Common myeloid progenitor, CD34-positive (primary cell): ENCODE measurements around the gene PHF10.

ENCODE experiments used
- CTCF ChIA-PET: fragments of 350-600 bp; sonication (Branson Sonifier 250); formaldehyde crosslinking; loops from one replicate; lab custom pipeline; 2021; ENCODE audit warnings: antibody characterized with exemption; lab: Charles Lee
- POLR2A ChIA-PET: fragments of 350-600 bp; sonication (Branson Sonifier 250); formaldehyde crosslinking; loops from one replicate; lab custom pipeline; 2021; ENCODE audit warnings: antibody characterized with exemption; lab: Charles Lee
- DNase-seq, 3 donors: peaks; one replicate each; pipeline versions ENCODE4 v3.0.0 to v3.0.0-alpha.2; 2013
- H3K27ac ChIP-seq, 2 experiments: 1 replicate in 1 of 2; 2 replicates in 1 of 2; pipeline ENCODE4 v1.7.0; 2013; ENCODE audit warnings: inconsistent platforms in 2 of 2, low read length in 2 of 2, mild to moderate bottlenecking in 2 of 2, low read depth in 1 of 2, moderate library complexity in 1 of 2; ENCODE audit not compliant: severe bottlenecking in 2 of 2, insufficient read depth in 1 of 2, poor library complexity in 1 of 2
- H3K27me3 ChIP-seq, 5 experiments: replicated peaks in 2 of 5; 1 replicate in 3 of 5; 2 replicates in 2 of 5; pipeline versions ENCODE4 v1.6.1 to v1.7.0; 2013; ENCODE audit warnings: low read length in 4 of 5, mild to moderate bottlenecking in 2 of 5, moderate library complexity in 2 of 5, inconsistent platforms in 1 of 5; ENCODE audit not compliant: insufficient read depth in 5 of 5, control insufficient read depth in 4 of 5
- H3K36me3 ChIP-seq, 4 experiments: 1 replicate in 2 of 4; 2 replicates in 2 of 4; pipeline versions ENCODE4 v1.6.1 to v1.7.0; 2013; ENCODE audit warnings: low read length in 3 of 4, control low read depth in 1 of 4, mild to moderate bottlenecking in 1 of 4; ENCODE audit not compliant: control insufficient read depth in 4 of 4, insufficient read depth in 4 of 4
- H3K4me1 ChIP-seq, 4 experiments: 1 replicate in 3 of 4; 2 replicates in 1 of 4; pipeline versions ENCODE4 v1.6.1 to v1.7.1; 2013; ENCODE audit warnings: low read length in 3 of 4, mild to moderate bottlenecking in 3 of 4, control low read depth in 1 of 4, inconsistent platforms in 1 of 4, moderate library complexity in 1 of 4; ENCODE audit not compliant: control insufficient read depth in 4 of 4, insufficient read depth in 4 of 4; ENCODE audit errors: control extremely low read depth in 1 of 4
- H3K4me3 ChIP-seq, 7 experiments: 1 replicate in 4 of 7; 2 replicates in 3 of 7; pipeline versions ENCODE4 v1.5.1 to v1.7.0; 2013; ENCODE audit warnings: mild to moderate bottlenecking in 7 of 7, low read length in 6 of 7, moderate library complexity in 6 of 7, inconsistent platforms in 2 of 7, low read depth in 2 of 7, control low read depth in 1 of 7; ENCODE audit not compliant: insufficient read depth in 4 of 7, control insufficient read depth in 1 of 7; ENCODE audit errors: extremely low read depth in 1 of 7
- H3K9me3 ChIP-seq, 5 experiments: 1 replicate in 4 of 5; 2 replicates in 1 of 5; pipeline versions ENCODE4 v1.6.1 to v1.7.1; 2013; ENCODE audit warnings: low read length in 4 of 5, mild to moderate bottlenecking in 2 of 5, inconsistent platforms in 1 of 5, low read depth in 1 of 5, moderate library complexity in 1 of 5; ENCODE audit not compliant: control insufficient read depth in 4 of 5, insufficient read depth in 2 of 5; ENCODE audit errors: control extremely low read depth in 1 of 5
- WGBS: methylation state at CpG from one replicate; pipeline ENCODE4 v1.1.5; 2013; ENCODE audit not compliant: insufficient coverage; 5-methylcytosine and 5-hydroxymethylcytosine counted together

The PHF10 gene

DNA sequence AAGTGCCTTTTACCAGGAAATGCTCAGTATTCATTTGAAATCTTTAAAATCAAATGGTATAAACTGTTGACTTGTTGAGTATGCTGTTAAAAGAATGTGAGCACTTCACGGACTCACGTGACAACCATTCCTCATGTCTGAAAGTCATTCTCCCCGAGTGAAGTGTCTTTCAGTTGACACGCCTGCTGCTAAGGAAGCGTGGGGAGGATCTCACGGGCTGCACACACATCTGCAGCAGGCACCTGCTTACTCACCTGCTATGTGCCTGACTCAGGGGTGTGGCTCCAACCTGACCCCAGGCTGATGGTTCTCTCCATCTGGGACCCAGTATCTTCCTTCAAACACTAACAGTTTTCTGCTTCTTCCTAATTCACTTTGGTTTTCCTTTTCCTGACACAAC, 55.2 kb downstream of the PHF10 start:
- peaks cover 3 to 52% (median 36%) of the 10 kb centered on the region in 4 experiments for H3K36me3 ChIP-seq
- ChIA-PET CTCF (no interaction called here), POLR2A (no interaction called here)
- no peak overlapping the region for H3K4me3 ChIP-seq
- WGBS: 89% methylated on average over 6 of the region's 6 CpGs
- DNase-seq: no peak
- peaks cover 0 to 15% (median 7%) of the 10 kb centered on the region in 4 experiments for H3K4me1 ChIP-seq
- H3K9me3 ChIP-seq: no peaks in the 10 kb centered on the region
- no peaks in the 10 kb centered on the region for H3K27me3 ChIP-seq
- no peak overlapping the region for H3K27ac ChIP-seq

DNA sequence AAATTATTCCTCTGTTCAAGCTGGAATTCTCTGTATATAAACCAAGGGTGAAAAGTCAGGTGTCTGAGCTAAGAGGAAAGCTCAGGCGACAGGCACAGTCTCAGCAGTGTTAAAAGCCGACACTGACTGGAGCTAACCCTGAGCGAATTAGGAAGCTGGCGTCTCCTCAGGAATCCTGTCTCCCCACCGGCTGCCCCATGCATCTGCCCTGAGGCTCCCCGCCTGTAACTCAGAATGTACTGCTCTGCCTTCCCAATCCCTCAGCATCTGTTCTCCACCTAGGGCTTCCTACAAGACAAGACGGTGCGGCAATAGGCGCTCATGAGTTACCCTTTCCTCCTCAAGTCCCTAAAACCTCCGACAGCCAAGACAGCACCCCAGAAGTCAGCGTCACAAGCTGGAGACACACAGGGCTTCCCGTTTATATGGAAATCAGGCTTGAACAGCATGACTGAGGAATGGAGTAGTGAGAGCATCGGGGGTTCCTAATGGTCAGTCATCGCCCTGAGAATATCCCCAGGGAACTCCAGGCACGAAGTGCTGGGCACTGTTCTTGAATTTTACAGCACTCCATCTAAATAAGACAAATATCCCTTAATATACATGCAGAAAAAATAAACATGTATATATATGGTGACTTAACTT, 56.0 kb downstream of the PHF10 start:
- H3K27ac ChIP-seq: no peak overlapping the region
- H3K4me3 ChIP-seq: no peak overlapping the region
- CTCF ChIA-PET: no interaction called here
- WGBS: 91% methylated on average over 13 of the region's 15 CpGs
- H3K27me3 ChIP-seq: no peaks in the 10 kb centered on the region
- H3K36me3 ChIP-seq: peaks cover 5 to 61% (median 44%) of the 10 kb centered on the region in 4 experiments
- POLR2A ChIA-PET: no interaction called here
- H3K4me1 ChIP-seq: peaks cover 0 to 15% (median 7%) of the 10 kb centered on the region in 4 experiments
- no peaks in the 10 kb centered on the region for H3K9me3 ChIP-seq
- no peak for DNase-seq

DNA sequence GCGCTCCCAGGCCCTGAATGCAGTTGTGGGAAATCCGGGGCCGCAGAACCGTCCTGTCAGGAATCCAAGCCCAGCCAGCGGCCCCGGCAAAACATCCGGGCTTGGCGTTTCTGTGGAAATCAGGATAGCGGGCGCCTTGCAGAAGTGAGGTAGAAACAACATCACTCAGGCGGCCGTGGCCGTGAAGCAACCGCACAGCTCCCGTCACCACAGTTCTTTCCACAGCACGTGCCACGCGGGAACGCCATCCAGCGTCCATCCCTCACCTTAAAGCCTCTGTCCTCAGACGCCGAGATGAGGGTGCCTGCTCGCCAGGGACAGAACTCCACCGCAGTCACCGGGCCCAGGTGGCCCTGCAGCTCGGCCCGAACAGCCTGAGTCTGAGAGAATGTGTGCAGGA, 56.6 kb downstream of the PHF10 start:
- peaks cover 0 to 15% (median 7%) of the 10 kb centered on the region in 4 experiments for H3K4me1 ChIP-seq
- H3K27me3 ChIP-seq: no peaks in the 10 kb centered on the region
- no peak overlapping the region for H3K27ac ChIP-seq
- 99% methylated on average over 27 of the region's 27 CpGs for WGBS
- no peaks in the 10 kb centered on the region for H3K9me3 ChIP-seq
- DNase-seq: no peak
- peaks cover 5 to 62% (median 47%) of the 10 kb centered on the region in 4 experiments for H3K36me3 ChIP-seq
- ChIA-PET POLR2A (no interaction called here), CTCF (no interaction called here)
- H3K4me3 ChIP-seq: no peak overlapping the region

DNA sequence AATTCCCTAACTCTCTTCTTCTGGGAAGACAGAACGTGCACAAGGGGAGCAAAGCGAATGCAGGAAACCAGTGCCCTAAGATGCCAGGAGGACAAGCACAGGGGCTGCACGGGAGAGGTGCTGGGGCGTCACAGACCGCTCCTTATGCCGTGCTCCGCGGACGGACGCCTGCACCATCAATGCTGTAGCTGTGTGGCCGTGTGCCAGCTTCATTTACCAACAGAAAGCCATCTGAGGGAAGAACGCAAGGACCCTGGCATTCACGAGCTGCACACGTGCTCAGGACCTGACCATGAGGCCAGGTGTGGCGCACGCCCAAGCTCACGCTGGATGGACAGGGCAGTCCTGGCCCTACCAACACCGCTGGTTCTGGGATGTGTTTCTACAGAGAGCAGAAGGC, 57.9 kb downstream of the PHF10 start:
- DNase-seq: no peak
- Histone ChIP-seq H3K27ac (no peak overlapping the region), H3K9me3 (no peaks in the 10 kb centered on the region), H3K36me3 (peaks cover 9 to 60% (median 44%) of the 10 kb centered on the region in 4 experiments), H3K27me3 (no peaks in the 10 kb centered on the region), H3K4me3 (no peak overlapping the region), H3K4me1 (peaks cover 0 to 15% (median 7%) of the 10 kb centered on the region in 4 experiments)
- ChIA-PET CTCF (interaction anchor here (0.6 kb wide), 1 partner anchor 18 kb away, joined by 3 read pairs; no protein-coding TSS in a partner anchor), POLR2A (no interaction called here)
- WGBS: 99% methylated on average over 18 of the region's 18 CpGs

DNA sequence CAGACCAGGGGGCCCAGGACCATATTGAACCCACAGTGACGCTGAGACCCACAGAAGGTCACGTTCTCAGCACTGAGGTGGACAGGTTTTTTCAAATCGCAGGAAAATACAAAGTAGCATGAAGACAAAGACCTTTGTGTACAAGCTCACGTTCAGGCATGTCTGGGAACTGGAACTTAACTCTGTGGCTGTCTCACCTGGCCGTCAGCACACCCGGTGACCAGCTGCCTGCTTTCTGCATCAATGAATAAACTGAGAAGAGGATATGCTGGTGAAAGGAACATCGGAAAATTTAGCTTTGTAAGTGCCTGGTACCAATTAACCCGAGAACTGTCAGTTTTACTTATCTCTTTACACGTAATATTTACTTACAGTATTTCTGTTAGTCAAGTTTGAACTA, 59.0 kb downstream of the PHF10 start:
- DNase-seq: no peak
- no peaks in the 10 kb centered on the region for H3K27me3 ChIP-seq
- no peak overlapping the region for H3K27ac ChIP-seq
- ChIA-PET CTCF (interaction anchor here (0.9 kb wide), 1 partner anchor 12 kb away, joined by 4 read pairs; no protein-coding TSS in a partner anchor), POLR2A (interaction anchor here (0.6 kb wide), 1 partner anchor 52 kb away, joined by 3 read pairs; no protein-coding TSS in a partner anchor)
- H3K4me3 ChIP-seq: no peak overlapping the region
- peaks cover 0 to 11% (median 6%) of the 10 kb centered on the region in 4 experiments for H3K4me1 ChIP-seq
- 89% methylated on average over 7 of the region's 9 CpGs for WGBS
- H3K36me3 ChIP-seq: peaks cover 11 to 61% (median 43%) of the 10 kb centered on the region in 4 experiments
- H3K9me3 ChIP-seq: no peaks in the 10 kb centered on the region

DNA sequence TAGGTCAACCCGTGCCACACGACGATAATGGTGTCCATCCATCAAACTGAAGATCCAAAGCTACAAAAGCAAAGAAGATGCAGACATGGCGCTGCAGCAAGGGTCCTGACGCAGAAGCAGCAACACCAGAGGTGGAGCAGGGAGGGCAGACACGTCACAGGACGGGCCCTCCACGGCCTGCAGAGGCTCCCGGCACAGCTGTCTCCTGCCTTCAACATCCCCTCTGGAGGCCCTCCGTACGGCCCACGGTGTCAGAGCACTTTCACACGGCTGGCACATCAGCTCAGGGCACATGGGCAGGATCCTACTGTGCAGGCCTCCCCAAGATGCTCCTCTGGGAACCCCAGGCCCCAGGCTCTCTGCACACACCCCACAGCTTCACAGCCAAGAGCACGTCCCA, 60.1 kb downstream of the PHF10 start:
- Histone ChIP-seq H3K4me3 (no peak overlapping the region), H3K9me3 (no peaks in the 10 kb centered on the region), H3K4me1 (peaks cover 0 to under 1% (median 0%) of the 10 kb centered on the region in 4 experiments), H3K27me3 (no peaks in the 10 kb centered on the region), H3K36me3 (peaks cover 11 to 69% (median 47%) of the 10 kb centered on the region in 4 experiments), H3K27ac (no peak overlapping the region)
- ChIA-PET POLR2A (no interaction called here), CTCF (no interaction called here)
- DNase-seq: no peak
- 99% methylated on average over 14 of the region's 14 CpGs for WGBS

DNA sequence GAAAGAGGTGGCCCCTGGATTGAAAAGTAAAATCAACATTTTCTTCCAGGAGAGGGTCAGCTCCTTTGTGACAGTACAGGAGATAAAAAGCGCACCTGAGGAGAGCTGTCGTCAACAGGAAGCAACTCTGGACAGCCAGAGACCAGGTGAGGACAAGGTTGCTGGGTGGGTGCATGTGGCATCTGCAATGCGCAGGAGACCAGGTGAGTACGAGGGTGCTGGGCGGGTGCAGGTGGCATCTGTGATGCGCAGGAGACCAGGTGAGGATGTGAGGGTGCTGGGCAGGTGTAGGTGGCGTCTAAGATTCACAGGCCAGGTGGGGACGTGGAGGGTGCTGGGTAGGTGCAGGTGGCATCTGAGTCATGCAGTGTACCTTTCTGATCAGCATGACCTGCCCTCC, 60.8 kb downstream of the PHF10 start:
- CTCF ChIA-PET: no interaction called here
- no peak for DNase-seq
- no peak overlapping the region for H3K27ac ChIP-seq
- WGBS: 96% methylated on average over 8 of the region's 8 CpGs
- H3K36me3 ChIP-seq: peaks cover 11 to 71% (median 49%) of the 10 kb centered on the region in 4 experiments
- H3K4me1 ChIP-seq: no peaks in the 10 kb centered on the region
- no peaks in the 10 kb centered on the region for H3K9me3 ChIP-seq
- POLR2A ChIA-PET: no interaction called here
- H3K27me3 ChIP-seq: no peaks in the 10 kb centered on the region
- H3K4me3 ChIP-seq: no peak overlapping the region
